H9 (cell line): Measurements from ENCODE around the gene FEM1B. TPM values are rescaled to one million over a fixed set of nuclear protein-coding genes. Genes with fewer than 3 reads are reported as not detected.

Experiments used
- DNase-seq: peaks from one replicate; pipeline ENCODE4 v3.0.0-alpha.2; 2017
- H2AFZ ChIP-seq: one replicate; pipeline ENCODE4 v1.6.1; 2013; ENCODE audit warnings: mild to moderate bottlenecking, low read length, control low read depth, moderate library complexity
- H2AK5ac ChIP-seq: 2 replicates; pipeline ENCODE4 v1.6.1; 2013; ENCODE audit warnings: low read length, control low read depth, mixed read lengths; ENCODE audit not compliant: insufficient read length
- H2BK120ac ChIP-seq: one replicate; pipeline ENCODE4 v1.6.1; 2013; ENCODE audit warnings: low read depth, mild to moderate bottlenecking, low read length, control low read depth, inconsistent platforms; ENCODE audit not compliant: poor library complexity, severe bottlenecking
- H2BK12ac ChIP-seq: 2 replicates; pipeline ENCODE4 v1.6.1; 2013; ENCODE audit warnings: low read length, control low read depth, mixed read lengths, low read depth; ENCODE audit not compliant: insufficient read length
- H2BK15ac ChIP-seq: 2 replicates; pipeline ENCODE4 v1.6.1; 2013; ENCODE audit warnings: low read depth, low read length, control low read depth
- H2BK20ac ChIP-seq: one replicate; pipeline ENCODE4 v1.6.1; 2013; ENCODE audit warnings: low read depth, mild to moderate bottlenecking, low read length, control low read depth, inconsistent platforms; ENCODE audit not compliant: poor library complexity, severe bottlenecking
- H2BK5ac ChIP-seq: 2 replicates; pipeline ENCODE4 v1.6.1; 2013; ENCODE audit warnings: low read length, control low read depth, mixed read lengths; ENCODE audit not compliant: insufficient read length
- H3K14ac ChIP-seq: 2 replicates; pipeline ENCODE4 v1.6.1; 2013; ENCODE audit warnings: low read length, control low read depth; ENCODE audit not compliant: insufficient read depth
- H3K18ac ChIP-seq: 2 replicates; pipeline ENCODE4 v1.6.1; 2013; ENCODE audit warnings: low read depth, mild to moderate bottlenecking, mixed read lengths, low read length, control low read depth; ENCODE audit not compliant: insufficient read length
- H3K23ac ChIP-seq: 2 replicates; pipeline ENCODE4 v1.6.1; 2013; ENCODE audit warnings: low read length, control low read depth, mixed read lengths, low read depth; ENCODE audit not compliant: insufficient read length
- H3K23me2 ChIP-seq: 2 replicates; pipeline ENCODE4 v1.6.1; 2013; ENCODE audit warnings: low read depth, mild to moderate bottlenecking, mixed read lengths, low read length, control low read depth; ENCODE audit not compliant: insufficient read length, poor library complexity, severe bottlenecking
- H3K27ac ChIP-seq: 2 replicates; pipeline ENCODE4 v1.5.1; 2013; ENCODE audit warnings: low read length, control low read depth, mixed read lengths, low read depth; ENCODE audit not compliant: insufficient read length
- H3K27me3 ChIP-seq: 2 replicates; pipeline ENCODE4 v1.6.1; 2013; ENCODE audit warnings: low read length, control low read depth, inconsistent platforms; ENCODE audit not compliant: insufficient read depth
- H3K4ac ChIP-seq: 2 replicates; pipeline ENCODE4 v1.6.1; 2013; ENCODE audit warnings: low read depth, mild to moderate bottlenecking, control low read depth, inconsistent platforms, low read length, moderate library complexity
- H3K4me1 ChIP-seq: 2 replicates; pipeline ENCODE4 v1.6.1; 2013; ENCODE audit warnings: low read length, control low read depth, inconsistent platforms; ENCODE audit not compliant: insufficient read depth
- H3K4me2 ChIP-seq: 2 replicates; pipeline ENCODE4 v1.6.1; 2013; ENCODE audit warnings: low read length, control low read depth, mixed read lengths; ENCODE audit not compliant: insufficient read length, insufficient read depth
- H3K56ac ChIP-seq: 2 replicates; pipeline ENCODE4 v1.6.1; 2013; ENCODE audit warnings: low read depth, mild to moderate bottlenecking, mixed read lengths, low read length, control low read depth; ENCODE audit not compliant: insufficient read length
- H3K79me1 ChIP-seq: 2 replicates; pipeline ENCODE4 v1.6.1; 2013; ENCODE audit warnings: low read depth, mild to moderate bottlenecking, moderate library complexity, low read length, control low read depth, inconsistent platforms; ENCODE audit not compliant: insufficient read depth, poor library complexity, severe bottlenecking
- H3K79me2 ChIP-seq: 2 replicates; pipeline ENCODE4 v1.6.1; 2013; ENCODE audit warnings: low read length, control low read depth, inconsistent platforms; ENCODE audit not compliant: insufficient read depth
- H3K9ac ChIP-seq: 2 replicates; pipeline ENCODE4 v1.6.1; 2013; ENCODE audit warnings: low read length, control low read depth, mixed read lengths; ENCODE audit not compliant: insufficient read length; ENCODE audit errors: extremely low read depth
- H3K9me3 ChIP-seq: one replicate; pipeline ENCODE4 v1.6.1; 2013; ENCODE audit warnings: low read depth, low read length, inconsistent platforms; ENCODE audit not compliant: control insufficient read depth
- H3T11ph ChIP-seq: one replicate; pipeline ENCODE4 v1.6.1; 2013; ENCODE audit warnings: mild to moderate bottlenecking, low read length, control low read depth, inconsistent platforms
- H4K20me1 ChIP-seq: one replicate; pipeline ENCODE4 v1.6.1; 2013; ENCODE audit not compliant: control insufficient read depth, insufficient read length, insufficient read depth
- H4K5ac ChIP-seq: 2 replicates; pipeline ENCODE4 v1.6.1; 2013; ENCODE audit warnings: low read depth, mild to moderate bottlenecking, mixed read lengths, low read length, control low read depth; ENCODE audit not compliant: insufficient read length
- H4K8ac ChIP-seq: replicated peaks from 2 replicates; pipeline ENCODE4 v1.6.1; 2013; ENCODE audit warnings: low read length, control low read depth, mixed read lengths, low read depth; ENCODE audit not compliant: insufficient read length
- H4K91ac ChIP-seq: 2 replicates; pipeline ENCODE4 v1.6.1; 2013; ENCODE audit warnings: low read depth, mild to moderate bottlenecking, moderate library complexity, mixed read lengths, low read length, control low read depth; ENCODE audit not compliant: insufficient read length
- H3K27ac Mint-ChIP-seq, 3 experiments: 2 replicates in 2 of 3; 3 replicates in 1 of 3; pipeline ENCODE4 v1.8.0; 2020 to 2021; ENCODE audit warnings: mixed read lengths in 3 of 3, mild to moderate bottlenecking in 1 of 3, moderate library complexity in 1 of 3
- H3K27me3 Mint-ChIP-seq: 2 replicates; pipeline ENCODE4 v1.8.0; 2021; ENCODE audit warnings: low read depth, mild to moderate bottlenecking, moderate library complexity, mixed read lengths
- H3K36me3 Mint-ChIP-seq, 3 experiments: 2 replicates in 2 of 3; 3 replicates in 1 of 3; pipeline ENCODE4 v1.8.0; 2020 to 2021; ENCODE audit warnings: low read depth in 3 of 3, mixed read lengths in 3 of 3; ENCODE audit not compliant: insufficient read depth in 1 of 3
- H3K4me1 Mint-ChIP-seq, 2 experiments: 2 replicates each; pipeline ENCODE4 v1.8.0; 2020; ENCODE audit warnings: mixed read lengths in 2 of 2
- H3K4me3 Mint-ChIP-seq, 2 experiments: 2 replicates in 1 of 2; 3 replicates in 1 of 2; pipeline ENCODE4 v1.8.0; 2020 to 2021; ENCODE audit warnings: mild to moderate bottlenecking in 2 of 2, mixed read lengths in 2 of 2, moderate library complexity in 1 of 2
- H3K9me3 Mint-ChIP-seq, 2 experiments: 2 replicates in 1 of 2; 3 replicates in 1 of 2; pipeline ENCODE4 v1.8.0; 2020; ENCODE audit warnings: mild to moderate bottlenecking in 2 of 2, mixed read lengths in 2 of 2, moderate library complexity in 1 of 2
- CTCF ChIP-seq: fragments of 200-600 bp; sonication (generic); conservative IDR thresholded peaks from 3 replicates; pipeline ENCODE4 v1.8.0; 2021; ENCODE audit warnings: antibody characterized with exemption, mild to moderate bottlenecking
- WGBS: extraction: QIAGEN DNeasy Blood & Tissue Kit; methylation state at CpG from one replicate; pipeline ENCODE4 v1.1.7; 2013; ENCODE audit warnings: missing lambda C conversion rate, low lambda C conversion rate, mixed read lengths; ENCODE audit not compliant: insufficient read length; ENCODE audit errors: extremely low coverage; 5-methylcytosine and 5-hydroxymethylcytosine counted together
- total RNA-seq: library from RNA; stranded (reverse); gene quantifications from 2 replicates; pipeline ENCODE4 v1.2.1, GENCODE V29; 2021

Gene FEM1B
- total RNA-seq, 1 experiment from 2014 or later: 77.9 TPM

- Histone ChIP-seq H4K5ac (no peak overlapping the region), H4K91ac (no peak overlapping the region), H3K23me2 (peaks cover 16% of the 10 kb centered on the region), H2BK20ac (no peak overlapping the region), H3K9me3 (no peaks in the 10 kb centered on the region), H3K56ac (no peak overlapping the region), H2BK5ac (no peak overlapping the region), H4K8ac (no peak overlapping the region), H2BK12ac (no peak overlapping the region), H3K4me2 (no peak overlapping the region), H3K4ac (no peak overlapping the region), H2BK120ac (no peak overlapping the region), H2AFZ (no peak overlapping the region), H3K79me1 (no peaks in the 10 kb centered on the region), H3K14ac (no peak overlapping the region), H2BK15ac (no peak overlapping the region), H4K20me1 (no peaks in the 10 kb centered on the region), H3K18ac (no peak overlapping the region), H3K27me3 (no peaks in the 10 kb centered on the region), H3K9ac (no peak overlapping the region), H3T11ph (no peak overlapping the region), H3K27ac (no peak overlapping the region), H3K23ac (no peak overlapping the region), H3K4me1 (peaks cover 12% of the 10 kb centered on the region; the same call in 1 of the 2 replicates), H3K79me2 (peaks cover 16% of the 10 kb centered on the region; the same call in 1 of the 2 replicates), H2AK5ac (no peak overlapping the region)
- H3K36me3 Mint-ChIP-seq: peaks cover 0 to 6% (median 0%) of the 10 kb centered on the region in 3 experiments; a peak in 2 of 7 replicates
- H3K9me3 Mint-ChIP-seq: no peaks in the 10 kb centered on the region
- DNase-seq: no peak
- H3K27me3 Mint-ChIP-seq: peaks cover 16% of the 10 kb centered on the region
- H3K4me1 Mint-ChIP-seq: peaks cover 35 to 46% of the 10 kb centered on the region in 2 experiments
- H3K27ac Mint-ChIP-seq: peak overlapping the region in 1 of 3 experiments; percentile 49; a peak in 2 of 7 replicates
- peak overlapping the region in 1 of 2 experiments; percentile 71; a peak in 3 of 5 replicates for H3K4me3 Mint-ChIP-seq
- WGBS: no CpG with 5 or more reads among the region's 9 CpGs
- no peak for TF ChIP-seq CTCF
Measured at GRCh38 chr15:68231102-68231818, 46.3 kb upstream of the FEM1B start.
